Spleen (tissue), 11 donors: ENCODE data around the gene FYB1. TPM values are rescaled to one million over a fixed set of nuclear protein-coding genes. Genes with fewer than 3 reads are reported as not detected.

Experiments used
- DNase-seq: peaks from one replicate; pipeline ENCODE4 v3.0.0-alpha.2; 2020
- H3K27ac ChIP-seq, 8 donors: fragments of 200-600 bp; sonication (generic) in 7 of 8; 1 replicate in 4 of 8; 2 replicates in 4 of 8; pipeline versions ENCODE4 v1.5.0 to v1.8.0; 2016 to 2021; ENCODE audit warnings: inconsistent platforms in 4 of 8, mild to moderate bottlenecking in 4 of 8, moderate library complexity in 1 of 8
- H3K27me3 ChIP-seq, 7 donors: fragments of 200-600 bp; sonication (generic) in 6 of 7; replicated peaks in 1 of 7; 1 replicate in 4 of 7; 2 replicates in 3 of 7; pipeline versions ENCODE4 v1.5.0 to v1.8.0; 2016 to 2021; ENCODE audit warnings: inconsistent platforms in 3 of 7, mild to moderate bottlenecking in 1 of 7
- H3K36me3 ChIP-seq, 6 donors: fragments of 200-600 bp; sonication (generic) in 5 of 6; 1 replicate in 4 of 6; 2 replicates in 2 of 6; pipeline versions ENCODE4 v1.5.0 to v1.8.0; 2016 to 2021; ENCODE audit warnings: inconsistent platforms in 2 of 6
- H3K4me1 ChIP-seq, 6 donors: fragments of 200-600 bp; sonication (generic) in 5 of 6; 1 replicate in 3 of 6; 2 replicates in 3 of 6; pipeline versions ENCODE4 v1.5.0 to v1.8.0; 2016 to 2021; ENCODE audit warnings: inconsistent platforms in 3 of 6
- H3K4me3 ChIP-seq, 8 donors: fragments of 200-600 bp; sonication (generic) in 7 of 8; 1 replicate in 4 of 8; 2 replicates in 4 of 8; pipeline versions ENCODE4 v1.5.0 to v1.8.0; 2016 to 2021; ENCODE audit warnings: inconsistent platforms in 4 of 8, mild to moderate bottlenecking in 4 of 8, moderate library complexity in 2 of 8
- H3K9me3 ChIP-seq, 8 donors: fragments of 200-600 bp; sonication (generic) in 7 of 8; 1 replicate in 4 of 8; 2 replicates in 4 of 8; pipeline versions ENCODE4 v1.5.0 to v1.8.0; 2016 to 2021; ENCODE audit warnings: inconsistent platforms in 4 of 8
- POLR2A ChIP-seq, 3 donors: fragments of 450-650 bp; IDR thresholded peaks; one replicate each; pipeline ENCODE4 v1.5.1; 2017; ENCODE audit warnings: antibody characterized with exemption in 3 of 3, mild to moderate bottlenecking in 1 of 3
- POLR2AphosphoS5 ChIP-seq, 3 donors: sonication (generic); formaldehyde crosslinking; IDR thresholded peaks; one replicate each; pipeline ENCODE4 v1.5.1; 2017; ENCODE audit warnings: antibody characterized with exemption in 3 of 3
- WGBS, 5 donors: extraction: QIAGEN DNeasy Blood & Tissue Kit in 3 of 5; methylation state at CpG; one replicate each; pipeline versions ENCODE4 v1.1.5 to v1.1.7; 2013 to 2018; 5-methylcytosine and 5-hydroxymethylcytosine counted together
- intact Hi-C: fragments of 100-400 bp; cut with DNase I; formaldehyde crosslinking; loops from one replicate; pipeline ENCODE4 v1.15.0; 2023; ENCODE audit warnings: low total_unique reads
- polyA plus RNA-seq, 3 donors: library from polyadenylated mRNA; stranded (reverse); fragments of 200-250 nt; gene quantifications; one replicate each; pipeline ENCODE4 v1.2.1, GENCODE V29; 2013
- total RNA-seq, 7 donors: library from RNA; depleted of rRNA in 3 of 7; stranded (reverse); fragments of >200 nt in 3 of 7; fragmentation: NEBNext Ultra II Directional in 4 of 7; extraction: Animal tissue kit (Norgen Biotek cat#: 25700) in 4 of 7; gene quantifications; one replicate each; pipeline versions ENCODE4 v1.1.0 to v1.2.1, GENCODE V29; 2016 to 2021
- TF ChIP-seq, protein P1 (sequence below), 11 experiments: fragments of 200-600 bp in 7 of 11; fragments of 450-650 bp in 4 of 11; sonication (generic) in 4 of 11; IDR thresholded peaks in 8 of 11; conservative IDR thresholded peaks in 3 of 11; 1 replicate in 7 of 11; 2 replicates in 4 of 11; pipeline versions ENCODE4 v1.4.0 to v1.8.0; 2016 to 2021; ENCODE audit warnings: antibody characterized with exemption in 11 of 11, inconsistent platforms in 4 of 11, mild to moderate bottlenecking in 1 of 11
- donor health status: healthy with polysubstance abuse.
- donor health status: DM: no; HTN: no; CAD: no; lungs with moderate emphysema.
- donor health status: DM: no; HTN: no; CAD: no.
- donor health status: Bipolar disorder and iron deficiency.
- donor health status: healthy.
- donor health status: DM: no; HTN: no; CAD: no.
- donor health status: DM: yes; HTN: yes; CAD: no.

Gene FYB1
- total and polyA plus RNA-seq, 10 donors = 21.0 to 287 (median 200) TPM

DNA sequence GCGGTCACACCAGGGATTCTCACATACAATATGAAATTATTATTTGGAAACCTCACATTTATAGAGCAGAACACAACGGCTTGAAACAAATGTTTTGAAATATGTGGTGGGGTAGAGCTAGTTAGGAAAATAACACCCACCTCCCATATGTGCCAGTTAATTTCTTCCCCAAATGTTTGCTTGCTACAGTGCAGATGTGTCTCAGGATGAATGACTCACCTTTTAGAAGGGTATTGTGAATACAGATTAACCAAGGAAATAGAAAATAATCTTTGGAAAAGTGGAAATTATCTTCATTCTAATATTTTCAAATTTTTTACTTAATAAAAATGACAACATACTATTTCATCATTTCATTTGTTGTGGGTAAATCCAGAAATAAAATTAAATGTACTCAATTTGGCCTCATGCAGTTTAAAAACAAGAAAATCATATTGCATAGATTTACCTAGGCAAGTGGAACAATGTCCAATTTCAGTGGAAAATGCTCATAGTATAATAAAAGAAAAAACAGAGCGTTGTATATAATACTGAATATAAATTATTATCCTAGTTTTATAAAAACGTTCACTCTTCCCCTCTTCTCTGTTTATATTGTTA lies 105.9 kb downstream of the FYB1 start:
- peaks cover 0 to 11% (median 0%) of the 10 kb centered on the region in 6 donors for H3K4me1 ChIP-seq
- intact Hi-C loops = no loop called here
- H3K36me3 ChIP-seq = peaks cover 0 to 100% (median 20%) of the 10 kb centered on the region in 6 donors
- no peaks in the 10 kb centered on the region for H3K9me3 ChIP-seq
- H3K27me3 ChIP-seq = no peaks in the 10 kb centered on the region
- no peak overlapping the region for H3K4me3 ChIP-seq
- no peak for DNase-seq
- H3K27ac ChIP-seq = no peak overlapping the region
- TF ChIP-seq, protein P1, sequence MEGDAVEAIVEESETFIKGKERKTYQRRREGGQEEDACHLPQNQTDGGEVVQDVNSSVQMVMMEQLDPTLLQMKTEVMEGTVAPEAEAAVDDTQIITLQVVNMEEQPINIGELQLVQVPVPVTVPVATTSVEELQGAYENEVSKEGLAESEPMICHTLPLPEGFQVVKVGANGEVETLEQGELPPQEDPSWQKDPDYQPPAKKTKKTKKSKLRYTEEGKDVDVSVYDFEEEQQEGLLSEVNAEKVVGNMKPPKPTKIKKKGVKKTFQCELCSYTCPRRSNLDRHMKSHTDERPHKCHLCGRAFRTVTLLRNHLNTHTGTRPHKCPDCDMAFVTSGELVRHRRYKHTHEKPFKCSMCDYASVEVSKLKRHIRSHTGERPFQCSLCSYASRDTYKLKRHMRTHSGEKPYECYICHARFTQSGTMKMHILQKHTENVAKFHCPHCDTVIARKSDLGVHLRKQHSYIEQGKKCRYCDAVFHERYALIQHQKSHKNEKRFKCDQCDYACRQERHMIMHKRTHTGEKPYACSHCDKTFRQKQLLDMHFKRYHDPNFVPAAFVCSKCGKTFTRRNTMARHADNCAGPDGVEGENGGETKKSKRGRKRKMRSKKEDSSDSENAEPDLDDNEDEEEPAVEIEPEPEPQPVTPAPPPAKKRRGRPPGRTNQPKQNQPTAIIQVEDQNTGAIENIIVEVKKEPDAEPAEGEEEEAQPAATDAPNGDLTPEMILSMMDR (IDR thresholded peaks at IDR 0.05 in 8 of 11, conservative IDR thresholded peaks at IDR 0.05 in 3 of 11) = no peak
- TF ChIP-seq POLR2AphosphoS5 (IDR thresholded peaks at IDR 0.05) (no peak), POLR2A (IDR thresholded peaks at IDR 0.05) (no peak)
- WGBS, 5 donors = 85 to 92% (median 91%) methylated on average over 4 of the region's 4 CpGs

DNA sequence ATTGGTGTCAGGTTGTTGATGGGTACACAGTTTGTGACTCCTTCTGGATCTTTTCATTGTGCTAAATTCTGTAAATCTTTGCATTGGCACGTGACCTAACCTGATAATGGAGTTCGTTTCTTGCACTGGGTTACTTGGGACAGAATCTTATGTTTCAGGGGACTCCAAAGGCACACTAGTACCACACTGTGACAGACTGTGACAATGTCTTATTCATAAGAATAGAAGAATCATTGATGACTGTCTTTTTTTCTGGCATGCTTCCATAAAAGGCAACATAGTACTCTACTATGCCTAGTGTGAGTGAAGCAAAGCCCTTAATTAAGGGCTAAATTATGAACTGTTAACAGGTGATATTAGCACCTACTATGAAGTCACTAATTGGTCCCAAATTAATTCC lies 109.8 kb downstream of the FYB1 start:
- Histone ChIP-seq H3K9me3 (no peaks in the 10 kb centered on the region), H3K27me3 (no peaks in the 10 kb centered on the region), H3K27ac (no peak overlapping the region), H3K4me1 (no peaks in the 10 kb centered on the region), H3K4me3 (no peak overlapping the region), H3K36me3 (peaks cover 0 to 100% (median 13%) of the 10 kb centered on the region in 6 donors)
- no peak for DNase-seq
- intact Hi-C loops = no loop called here
- 88 to 94% (median 91%) methylated on average over 2 of the region's 2 CpGs for WGBS, 5 donors
- TF ChIP-seq POLR2AphosphoS5 (IDR thresholded peaks at IDR 0.05) = no peak
- TF ChIP-seq, protein P1 (IDR thresholded peaks at IDR 0.05 in 8 of 11, conservative IDR thresholded peaks at IDR 0.05 in 3 of 11) = no peak
- TF ChIP-seq POLR2A (IDR thresholded peaks at IDR 0.05) = no peak

DNA sequence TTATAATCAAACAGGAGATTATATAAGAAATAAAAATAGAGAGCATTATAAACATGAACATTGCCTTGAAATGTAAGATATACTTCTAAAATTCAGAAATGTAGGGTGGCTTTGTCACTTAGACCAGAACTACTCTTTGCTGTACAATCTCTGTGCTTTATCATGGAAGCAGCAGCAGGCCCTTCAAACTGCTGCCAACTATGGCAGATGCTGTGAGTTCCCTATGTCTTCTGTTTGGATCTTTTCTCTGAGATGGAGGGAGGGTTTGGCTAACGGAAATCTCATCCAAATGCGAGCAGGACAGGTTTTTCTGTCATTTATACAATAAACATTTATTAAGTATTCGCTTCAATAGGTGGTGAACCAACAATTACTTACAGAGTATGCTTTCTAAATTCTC lies 110.4 kb downstream of the FYB1 start:
- no peaks in the 10 kb centered on the region for H3K4me1 ChIP-seq
- H3K9me3 ChIP-seq = no peaks in the 10 kb centered on the region
- intact Hi-C loops = no loop called here

DNA sequence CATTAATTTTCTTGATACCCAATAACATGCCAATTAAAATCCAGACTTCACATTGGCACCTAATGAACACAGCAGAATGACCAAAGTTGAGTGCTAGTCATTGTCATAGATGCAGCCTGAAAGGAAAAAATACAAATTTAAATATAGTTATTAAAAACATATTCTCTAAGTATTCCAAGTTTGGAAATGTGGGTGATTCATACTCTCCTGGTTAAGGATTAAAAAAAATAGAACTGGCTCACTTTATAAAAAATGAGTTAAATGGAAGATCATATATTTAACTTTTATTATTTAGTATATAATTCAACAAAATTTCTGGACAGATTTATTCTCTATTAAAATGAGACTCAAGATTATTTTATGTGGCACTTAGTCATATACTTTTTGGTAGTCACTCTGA lies 112.0 kb downstream of the FYB1 start:
- H3K4me3 ChIP-seq = no peak overlapping the region
- intact Hi-C loops = no loop called here
- no peaks in the 10 kb centered on the region for H3K4me1 ChIP-seq
- no peak for DNase-seq
- H3K27me3 ChIP-seq = no peaks in the 10 kb centered on the region
- no peaks in the 10 kb centered on the region for H3K9me3 ChIP-seq
- H3K36me3 ChIP-seq = peaks cover 0 to 100% (median 9%) of the 10 kb centered on the region in 6 donors
- TF ChIP-seq POLR2A (IDR thresholded peaks at IDR 0.05) (no peak), POLR2AphosphoS5 (IDR thresholded peaks at IDR 0.05) (no peak)
- TF ChIP-seq, protein P1 (IDR thresholded peaks at IDR 0.05 in 8 of 11, conservative IDR thresholded peaks at IDR 0.05 in 3 of 11) = no peak
- no peak overlapping the region for H3K27ac ChIP-seq

More for the DNA sequence above, 110.4 kb downstream of the FYB1 start:
- Histone ChIP-seq H3K4me3 (no peak overlapping the region), H3K27ac (no peak overlapping the region), H3K27me3 (no peaks in the 10 kb centered on the region), H3K36me3 (peaks cover 0 to 100% (median 11%) of the 10 kb centered on the region in 6 donors)
- no peak for DNase-seq
- WGBS, 5 donors = 84 to 91% (median 90%) methylated on average over 3 of the region's 3 CpGs
- TF ChIP-seq POLR2A (IDR thresholded peaks at IDR 0.05) (no peak), POLR2AphosphoS5 (IDR thresholded peaks at IDR 0.05) (no peak)
- TF ChIP-seq, protein P1 (IDR thresholded peaks at IDR 0.05 in 8 of 11, conservative IDR thresholded peaks at IDR 0.05 in 3 of 11) = no peak
